ENCODE results near the gene ADAM23. TPM values are rescaled to one million over a fixed set of nuclear protein-coding genes. Genes with fewer than 3 reads are reported as not detected.

ADAM23 gene
- total RNA-seq, 2 donors from 2014 or later, result 0.06 to 0.07 TPM

DNA sequence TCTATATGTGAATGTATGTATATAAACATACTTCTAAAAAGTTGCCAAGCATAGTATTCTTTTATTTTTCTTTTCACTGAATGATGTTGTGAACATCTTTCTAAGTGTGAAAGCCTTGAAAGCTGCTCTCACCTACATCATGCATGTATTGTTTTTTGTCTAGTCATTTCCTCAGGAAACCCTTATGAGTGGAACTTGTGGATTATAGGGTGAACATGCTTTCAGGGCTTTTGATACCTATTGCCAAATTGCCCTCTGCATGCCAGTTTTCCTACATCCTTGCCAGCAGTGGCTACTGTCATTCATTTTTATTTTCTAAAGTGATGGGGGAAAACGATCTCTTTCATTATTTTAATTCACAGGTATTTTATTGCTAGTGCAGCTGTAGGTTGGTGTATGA is 78.3 kb downstream of the ADAM23 start:
- ATAC-seq (peak in 1 of 2 donors; percentile 72), DNase-seq (ENCODE audit: low spot score in 2 of 2) (no peak)
- H3K27ac Mint-ChIP-seq, result no peak overlapping the region
- no peaks in the 10 kb centered on the region for H3K9me3 Mint-ChIP-seq
- H3K36me3 Mint-ChIP-seq, result no peaks in the 10 kb centered on the region

DNA sequence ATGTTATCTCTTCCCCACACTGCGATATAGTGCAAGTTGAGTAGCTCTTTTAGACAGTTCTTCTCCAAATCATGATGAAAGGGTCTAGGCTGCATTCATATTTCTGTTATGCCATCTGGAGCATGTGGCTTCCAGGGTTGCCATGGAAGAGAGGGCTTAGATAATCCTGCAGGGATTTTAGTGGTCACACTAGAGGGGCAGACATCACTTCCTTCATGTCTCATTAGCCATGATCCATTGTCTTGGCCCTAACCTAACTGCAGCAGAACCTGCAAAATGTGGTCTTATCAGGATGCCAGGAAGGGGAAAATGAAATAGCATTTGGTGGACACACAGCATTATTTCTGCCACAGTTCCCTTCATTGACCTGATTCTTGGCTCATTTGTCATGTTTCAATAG is 83.1 kb downstream of the ADAM23 start:
- Mint-ChIP-seq H3K27ac (no peak overlapping the region), H3K9me3 (no peaks in the 10 kb centered on the region), H3K36me3 (no peaks in the 10 kb centered on the region)
- DNase-seq (ENCODE audit: low spot score in 2 of 2) (no peak), ATAC-seq (no peak)

DNA sequence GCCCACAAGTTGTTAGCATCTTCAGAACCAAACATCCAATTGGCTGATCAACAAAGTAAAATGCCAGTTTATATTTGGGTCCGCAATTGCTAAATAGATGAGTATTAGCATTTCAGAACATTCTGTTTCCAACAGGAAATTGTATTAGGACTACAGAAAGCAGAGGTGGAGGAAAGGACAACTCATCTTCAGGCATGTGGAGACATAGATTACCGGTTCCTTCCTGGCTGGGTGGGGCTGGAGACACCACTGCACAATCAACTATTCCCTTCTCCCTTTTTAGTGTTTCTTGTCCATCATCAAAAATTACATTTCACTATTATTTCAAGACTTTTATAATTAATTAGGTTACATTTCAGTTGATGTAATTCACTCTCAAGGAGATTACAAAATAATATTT is 83.8 kb downstream of the ADAM23 start:
- ATAC-seq, result no peak

DNA sequence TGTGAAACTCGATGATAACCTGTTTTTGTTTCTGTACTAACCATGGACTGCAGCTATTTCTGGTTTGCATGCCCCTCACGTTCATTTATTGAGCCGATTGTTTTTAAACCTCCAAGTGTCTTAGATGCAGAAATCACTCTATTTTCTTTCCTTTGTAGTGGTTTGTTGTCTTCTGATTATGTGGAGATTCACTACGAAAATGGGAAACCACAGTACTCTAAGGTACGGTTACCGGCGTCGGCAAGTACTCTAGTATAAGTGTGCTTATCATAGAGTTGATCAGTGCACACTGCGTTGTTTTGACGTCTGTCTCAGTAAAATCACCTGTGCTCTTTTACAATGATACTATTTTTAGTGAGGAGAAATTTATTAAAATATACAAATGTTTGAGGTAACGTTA is 87.4 kb downstream of the ADAM23 start:
- no peaks in the 10 kb centered on the region for H3K9me3 Mint-ChIP-seq
- DNase-seq (ENCODE audit: low spot score in 2 of 2) (no peak), ATAC-seq (peak; percentile 64 to 98)
- H3K36me3 Mint-ChIP-seq, result no peaks in the 10 kb centered on the region
- H3K27ac Mint-ChIP-seq, result no peak overlapping the region

More for the DNA sequence above, 83.8 kb downstream of the ADAM23 start:
- DNase-seq (ENCODE audit: low spot score in 2 of 2), result no peak
- no peaks in the 10 kb centered on the region for H3K36me3 Mint-ChIP-seq
- H3K9me3 Mint-ChIP-seq, result no peaks in the 10 kb centered on the region
- no peak overlapping the region for H3K27ac Mint-ChIP-seq

DNA sequence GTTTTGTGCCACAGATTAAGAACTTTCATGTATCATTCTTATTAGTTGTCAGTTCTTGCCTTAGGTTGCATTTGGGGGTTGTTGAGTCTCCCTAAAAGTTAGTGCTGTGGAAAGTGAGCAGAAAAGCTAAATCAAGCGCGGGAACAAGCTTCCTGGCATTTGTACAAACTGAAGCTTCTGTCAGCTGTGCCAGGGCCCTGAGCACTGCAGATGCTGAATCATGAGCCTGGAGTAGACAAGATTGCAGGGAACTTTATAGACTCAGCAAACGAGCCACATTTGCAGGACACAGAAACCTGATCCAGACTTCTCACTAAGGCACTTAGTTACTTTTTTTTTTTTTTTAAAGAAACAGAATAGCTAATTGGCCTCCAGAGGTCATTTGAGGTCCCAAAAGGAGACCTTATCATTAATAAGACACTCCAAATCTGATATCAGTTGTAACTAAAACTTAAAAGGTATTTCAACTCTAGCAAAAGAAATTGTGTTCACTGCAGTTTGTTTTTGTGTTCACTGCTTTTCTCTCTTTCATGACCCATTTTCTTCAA is 88.7 kb downstream of the ADAM23 start:
- H3K9me3 Mint-ChIP-seq, result no peaks in the 10 kb centered on the region
- no peak overlapping the region for H3K27ac Mint-ChIP-seq
- no peak for ATAC-seq
- H3K36me3 Mint-ChIP-seq, result no peaks in the 10 kb centered on the region
- no peak for DNase-seq (ENCODE audit: low spot score in 2 of 2)

DNA sequence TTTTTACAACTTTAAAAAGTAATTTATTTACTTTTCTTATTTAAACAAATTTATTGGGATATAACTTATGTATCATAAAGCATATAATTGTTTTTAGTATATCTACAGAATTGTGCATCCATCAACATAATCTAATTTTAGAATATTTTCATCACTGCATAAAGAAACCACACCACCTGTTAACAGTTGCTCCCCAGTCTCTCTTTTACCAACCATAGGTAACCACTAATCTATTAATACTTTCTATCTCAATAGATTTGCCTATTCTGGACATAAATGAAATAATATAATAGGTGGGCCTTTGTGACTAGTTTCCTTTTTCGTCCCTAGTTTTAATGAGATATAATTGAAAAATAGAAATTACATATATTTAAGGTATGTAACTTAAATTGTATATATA is 90.6 kb downstream of the ADAM23 start:
- DNase-seq (ENCODE audit: low spot score in 2 of 2), result no peak
- no peaks in the 10 kb centered on the region for H3K36me3 Mint-ChIP-seq
- no peaks in the 10 kb centered on the region for H3K9me3 Mint-ChIP-seq
- ATAC-seq, result no peak
- no peak overlapping the region for H3K27ac Mint-ChIP-seq

DNA sequence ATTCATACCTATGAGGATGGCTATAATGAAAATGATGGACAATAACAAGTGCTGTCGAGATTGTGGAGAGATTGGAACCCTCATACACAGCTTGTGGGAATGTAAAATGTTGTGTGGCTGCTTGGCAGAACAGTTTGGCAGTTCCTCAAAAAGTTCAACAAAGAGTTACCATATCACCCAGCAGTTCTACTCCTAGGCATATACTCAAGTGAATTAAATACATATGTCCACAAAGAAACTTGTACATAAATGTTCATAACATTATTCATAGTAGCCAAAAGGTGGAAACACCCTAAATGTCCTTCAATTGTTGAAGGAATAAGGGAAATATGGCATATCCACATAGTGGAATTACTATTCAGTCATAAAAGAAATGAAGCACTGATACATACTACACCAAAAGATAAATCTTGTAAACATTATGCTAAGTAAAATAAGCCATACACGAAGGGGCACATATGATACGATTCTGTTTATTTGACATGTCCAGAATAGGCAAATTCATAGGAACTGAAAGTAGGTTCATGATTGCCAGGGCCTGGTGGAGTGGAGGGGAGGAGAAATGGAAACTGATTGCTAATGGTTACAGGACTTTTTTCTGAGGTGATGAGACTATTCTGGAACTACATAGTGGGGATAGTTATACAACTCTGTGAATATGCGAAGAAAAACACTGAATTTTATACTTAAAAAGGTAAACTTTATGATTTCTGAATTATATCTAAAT is 92.1 kb downstream of the ADAM23 start:
- ATAC-seq (no peak), DNase-seq (ENCODE audit: low spot score in 2 of 2) (no peak)
- no peak overlapping the region for H3K27ac Mint-ChIP-seq
- H3K9me3 Mint-ChIP-seq, result no peaks in the 10 kb centered on the region
- H3K36me3 Mint-ChIP-seq, result no peaks in the 10 kb centered on the region

DNA sequence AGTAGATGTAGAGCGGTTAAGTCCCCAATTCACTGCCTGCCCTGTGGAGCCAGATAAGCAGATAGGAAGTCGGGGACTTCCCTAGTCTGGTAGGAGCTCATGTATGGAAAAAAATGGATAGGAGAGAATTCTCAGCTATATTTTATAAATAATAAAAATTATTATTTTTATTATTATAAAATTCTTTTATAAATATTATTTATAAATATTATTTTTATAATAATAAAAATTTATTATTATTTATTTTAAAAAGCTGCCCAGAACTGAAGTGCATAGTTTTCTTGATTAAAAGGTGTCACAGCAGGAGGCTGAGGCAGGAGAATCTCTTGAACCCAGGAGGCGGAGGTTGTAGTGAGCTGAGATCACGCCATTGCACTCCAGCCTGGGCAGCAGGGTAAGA is 97.4 kb downstream of the ADAM23 start:
- DNase-seq (ENCODE audit: low spot score in 2 of 2) (no peak), ATAC-seq (no peak)
- H3K36me3 Mint-ChIP-seq, result no peaks in the 10 kb centered on the region
- no peaks in the 10 kb centered on the region for H3K9me3 Mint-ChIP-seq
- no peak overlapping the region for H3K27ac Mint-ChIP-seq

DNA sequence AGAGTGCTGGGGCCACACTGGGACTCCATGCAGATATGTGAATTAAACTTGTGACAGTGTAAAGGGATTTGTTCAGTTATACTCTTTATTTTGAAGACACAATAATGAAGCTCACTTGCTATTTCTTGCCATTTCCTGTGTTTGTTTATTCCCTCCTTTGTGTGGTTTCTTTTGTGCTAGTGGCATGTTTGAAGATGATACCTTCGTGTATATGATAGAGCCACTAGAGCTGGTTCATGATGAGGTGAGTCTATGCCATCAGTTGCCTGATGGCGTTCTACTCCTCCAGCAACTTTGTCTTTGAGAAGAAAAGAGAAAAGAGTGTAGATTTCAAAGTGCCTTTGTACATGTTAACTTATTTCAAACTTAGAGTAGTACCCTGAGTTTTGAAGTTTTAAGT is 99.7 kb downstream of the ADAM23 start:
- Mint-ChIP-seq H3K27ac (no peak overlapping the region), H3K9me3 (no peaks in the 10 kb centered on the region), H3K36me3 (no peaks in the 10 kb centered on the region)
- DNase-seq (ENCODE audit: low spot score in 2 of 2), result no peak
- no peak for ATAC-seq

DNA sequence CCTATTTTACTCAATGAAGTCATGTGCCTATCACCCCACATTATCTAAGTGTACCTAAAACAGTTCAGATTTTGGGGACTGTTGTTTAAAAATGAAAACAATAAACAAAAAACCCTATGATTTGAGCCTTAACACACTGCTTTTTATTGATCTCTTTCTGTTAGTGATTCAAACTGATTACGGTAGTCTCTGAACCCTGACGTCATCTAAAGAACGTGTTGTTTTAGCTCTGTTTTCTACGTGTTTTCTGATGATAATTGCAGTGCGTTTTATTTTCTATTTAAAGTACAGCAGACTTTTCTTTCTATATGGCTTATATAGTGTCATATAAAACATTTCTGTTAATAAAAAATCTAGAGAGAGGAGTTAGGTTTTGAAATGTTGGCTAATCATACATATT is 105.1 kb downstream of the ADAM23 start:
- DNase-seq (ENCODE audit: low spot score in 2 of 2) (no peak), ATAC-seq (no peak)
- Mint-ChIP-seq H3K9me3 (no peaks in the 10 kb centered on the region), H3K27ac (no peak overlapping the region), H3K36me3 (no peaks in the 10 kb centered on the region)

DNA sequence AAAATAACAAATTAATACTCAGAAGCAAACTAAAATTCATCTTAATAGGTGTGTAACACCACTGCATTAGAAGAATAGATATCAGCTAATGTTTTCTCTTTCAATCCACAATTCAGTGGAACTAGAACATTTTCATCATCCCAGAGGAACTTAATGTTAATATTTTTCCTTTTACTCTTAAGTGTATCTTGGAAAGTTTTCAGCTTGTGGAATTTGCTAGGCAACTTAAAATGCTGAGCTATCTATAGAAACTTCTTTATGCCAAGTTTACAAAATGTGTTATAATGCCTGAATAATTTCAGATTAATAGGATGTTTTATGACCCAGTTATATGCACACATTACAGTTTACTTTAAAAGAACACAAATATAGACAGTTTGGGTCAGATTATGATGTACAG is 112.4 kb downstream of the ADAM23 start:
- ATAC-seq, result no peak
- Mint-ChIP-seq H3K36me3 (no peaks in the 10 kb centered on the region), H3K27ac (no peak overlapping the region)

DNA sequence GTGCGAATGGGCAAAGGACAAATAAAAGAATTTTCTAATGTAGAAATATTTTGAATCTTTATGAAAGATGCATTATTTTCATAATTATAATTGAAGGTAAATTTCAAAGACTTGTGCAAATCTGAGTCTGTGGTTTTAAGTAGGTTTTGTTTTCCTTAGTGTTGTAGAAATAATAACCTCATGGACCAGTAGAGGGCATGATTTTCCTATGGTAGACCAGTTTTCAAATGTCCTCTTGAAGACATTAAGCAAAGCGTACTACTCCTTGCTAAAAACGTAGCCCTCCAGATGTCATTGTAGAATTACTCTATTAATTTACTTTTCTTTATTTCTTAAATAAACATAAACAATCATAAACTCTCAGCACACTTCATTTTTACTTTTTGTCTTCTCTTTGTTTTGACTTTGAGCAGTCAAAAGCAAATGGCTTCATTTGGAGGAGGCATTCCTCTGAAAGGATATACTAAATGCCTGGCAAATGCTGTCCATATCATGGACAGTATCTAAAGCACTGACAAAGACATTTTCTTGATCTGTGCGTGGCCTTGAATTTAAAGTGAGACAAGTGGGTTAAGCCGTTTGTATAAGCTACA is 113.1 kb downstream of the ADAM23 start:
- ATAC-seq (no peak), DNase-seq (ENCODE audit: low spot score in 2 of 2) (no peak)
- no peaks in the 10 kb centered on the region for H3K9me3 Mint-ChIP-seq

More for the DNA sequence above, 112.4 kb downstream of the ADAM23 start:
- DNase-seq (ENCODE audit: low spot score in 2 of 2), result no peak
- no peaks in the 10 kb centered on the region for H3K9me3 Mint-ChIP-seq

DNA sequence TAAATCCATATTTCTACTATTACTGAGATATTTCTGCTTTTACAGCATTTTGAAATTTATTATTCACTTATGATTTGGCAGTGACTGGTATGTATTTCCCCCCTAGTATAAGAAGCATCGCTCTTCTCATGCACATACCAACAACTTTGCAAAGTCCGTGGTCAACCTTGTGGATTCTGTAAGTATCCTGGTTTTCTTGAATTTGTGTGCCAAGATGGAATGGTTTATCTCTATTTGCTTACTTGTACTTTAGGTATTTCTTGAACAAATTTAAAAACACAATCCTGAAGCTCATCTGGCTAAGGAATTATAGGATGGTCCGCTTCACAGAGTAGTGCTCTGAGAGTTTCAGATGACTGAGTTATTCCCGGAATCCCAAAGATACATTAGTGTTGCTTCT is 114.0 kb downstream of the ADAM23 start:
- no peak for DNase-seq (ENCODE audit: low spot score in 2 of 2)
- ATAC-seq, result no peak
- no peak overlapping the region for H3K27ac Mint-ChIP-seq

More for the DNA sequence above, 113.1 kb downstream of the ADAM23 start:
- no peak overlapping the region for H3K27ac Mint-ChIP-seq
- H3K36me3 Mint-ChIP-seq, result no peaks in the 10 kb centered on the region

DNA sequence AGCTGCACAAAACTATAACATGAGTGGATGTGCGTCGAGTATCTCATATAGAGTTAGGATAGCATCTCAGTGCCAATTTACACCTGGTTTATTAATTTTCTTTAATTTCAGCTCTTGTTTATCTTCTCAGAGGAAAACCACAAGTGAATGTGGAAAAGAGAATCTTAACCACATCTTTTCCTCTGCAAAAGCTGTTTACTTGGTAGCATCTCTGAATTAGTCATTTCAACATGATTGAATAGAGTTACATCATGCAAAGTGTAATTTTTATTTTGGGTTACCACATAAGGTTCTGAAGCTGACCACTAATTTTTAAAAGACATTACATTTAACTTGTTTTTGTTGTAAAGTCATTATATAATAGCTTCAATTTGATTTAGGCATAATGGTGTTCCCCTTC is 115.2 kb downstream of the ADAM23 start:
- H3K27ac Mint-ChIP-seq, result no peak overlapping the region
- H3K9me3 Mint-ChIP-seq, result no peaks in the 10 kb centered on the region
- peak in 1 of 2 donors; percentile 37 for ATAC-seq
- DNase-seq (ENCODE audit: low spot score in 2 of 2), result no peak
- H3K36me3 Mint-ChIP-seq, result no peaks in the 10 kb centered on the region

More for the DNA sequence above, 114.0 kb downstream of the ADAM23 start:
- Mint-ChIP-seq H3K36me3 (no peaks in the 10 kb centered on the region), H3K9me3 (no peaks in the 10 kb centered on the region)

DNA sequence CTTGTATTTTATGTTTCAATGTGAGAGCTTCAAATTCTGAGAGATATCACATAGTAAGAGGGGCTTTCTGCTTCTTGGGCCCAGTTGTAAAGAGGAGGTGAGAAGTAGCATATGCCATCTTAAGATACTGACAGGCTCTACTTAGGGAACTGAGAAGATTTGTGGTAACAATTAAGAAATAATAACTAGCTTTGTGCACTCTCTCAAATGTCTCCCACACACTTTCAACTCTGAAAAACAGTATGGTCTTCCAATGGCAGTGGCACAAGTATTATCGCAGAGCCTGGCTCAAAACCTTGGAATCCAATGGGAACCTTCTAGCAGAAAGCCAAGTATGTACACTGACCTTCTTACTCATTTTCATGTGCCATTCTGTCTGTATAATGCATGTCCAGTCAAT is 118.6 kb downstream of the ADAM23 start:
- DNase-seq (ENCODE audit: low spot score in 2 of 2), result no peak
- Mint-ChIP-seq H3K9me3 (no peaks in the 10 kb centered on the region), H3K36me3 (no peaks in the 10 kb centered on the region), H3K27ac (no peak overlapping the region)
- no peak for ATAC-seq

DNA sequence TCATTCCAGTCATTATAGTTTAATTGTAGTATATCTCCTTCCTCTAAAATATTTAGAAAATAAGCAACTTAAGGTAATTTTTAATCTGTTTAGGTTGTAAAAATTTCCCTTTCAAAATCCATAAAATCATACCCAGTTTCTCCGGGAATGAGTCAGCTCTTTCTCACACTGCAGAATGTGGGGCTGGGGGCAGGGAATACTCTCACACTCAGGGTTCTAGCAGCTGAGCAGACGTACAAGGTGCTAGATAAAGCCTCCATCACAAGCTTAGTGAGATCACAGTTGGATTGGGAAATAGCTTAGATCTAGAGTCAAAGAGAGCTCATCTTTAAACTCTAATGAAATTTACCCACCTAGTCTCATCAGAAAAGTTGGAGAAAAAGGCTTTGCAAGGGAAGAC is 119.0 kb downstream of the ADAM23 start:
- ATAC-seq (no peak), DNase-seq (ENCODE audit: low spot score in 2 of 2) (no peak)
- H3K36me3 Mint-ChIP-seq, result no peaks in the 10 kb centered on the region
- no peak overlapping the region for H3K27ac Mint-ChIP-seq
- no peaks in the 10 kb centered on the region for H3K9me3 Mint-ChIP-seq

DNA sequence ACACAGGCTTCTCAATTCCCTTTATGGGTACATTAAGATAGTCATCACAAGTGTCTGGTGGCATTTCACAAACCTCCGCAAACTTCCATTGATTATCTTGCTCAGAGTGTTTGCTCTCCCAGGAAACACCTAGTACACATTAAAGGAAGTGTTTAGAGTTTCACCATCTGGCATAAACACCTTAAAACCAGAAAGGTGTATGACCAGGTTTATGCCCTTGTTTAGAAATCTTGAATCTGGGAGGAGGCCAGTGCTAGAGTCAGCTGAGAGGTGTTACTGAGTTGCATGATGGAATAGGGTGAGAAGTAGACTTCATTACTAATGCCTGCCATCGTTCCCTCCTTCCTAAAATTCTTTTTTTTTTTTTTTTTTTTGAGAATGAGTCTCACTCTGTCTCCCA is 120.0 kb downstream of the ADAM23 start:
- H3K36me3 Mint-ChIP-seq, result no peaks in the 10 kb centered on the region
- no peaks in the 10 kb centered on the region for H3K9me3 Mint-ChIP-seq

DNA sequence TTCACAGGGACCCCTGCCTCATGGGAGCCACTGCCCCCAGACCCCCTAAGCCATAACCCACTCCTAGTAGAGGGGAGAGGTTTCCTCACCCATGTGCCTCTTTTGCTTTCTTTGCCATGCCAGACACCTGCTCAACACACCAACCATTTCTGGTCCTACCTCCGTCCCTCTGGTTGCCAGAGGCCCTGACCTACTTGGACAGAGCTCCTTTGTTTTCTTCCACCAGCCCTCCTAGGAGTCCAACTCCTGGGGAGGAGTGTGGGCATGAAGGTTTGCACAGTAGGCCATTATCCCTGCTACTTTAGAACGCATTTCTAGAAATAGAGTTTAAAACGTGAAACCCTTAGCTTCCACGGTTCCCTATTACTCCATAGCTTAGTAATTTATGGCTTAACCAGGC is 122.3 kb downstream of the ADAM23 start:
- Mint-ChIP-seq H3K36me3 (no peaks in the 10 kb centered on the region), H3K27ac (no peak overlapping the region), H3K9me3 (no peaks in the 10 kb centered on the region)
- DNase-seq (ENCODE audit: low spot score in 2 of 2) (no peak), ATAC-seq (no peak)

More for the DNA sequence above, 120.0 kb downstream of the ADAM23 start:
- DNase-seq (ENCODE audit: low spot score in 2 of 2) (no peak), ATAC-seq (no peak)
- H3K27ac Mint-ChIP-seq, result no peak overlapping the region
